ENCODE data around the gene GALNT1. TPM values are rescaled to one million over a fixed set of nuclear protein-coding genes. Genes with fewer than 3 reads are reported as not detected.

GALNT1 gene
- total and polyA plus RNA-seq, 11 donors: 9.6 to 69.0 (median 42.7) TPM

GRCh38 chr18:35633761-35634160, 52.2 kb downstream of the GALNT1 start:
- intact Hi-C loops (cut with DNase I): loop anchor here in 1 of 10 donors (10.0 kb wide), 1 partner anchor 49 kb away; the partner anchor contains the start of gene GALNT1

GRCh38 chr18:35634323-35634722, 52.8 kb downstream of the GALNT1 start:
- WGBS, 4 donors: 59 to 79% (median 66%) methylated on average over 5 of the region's 5 CpGs
- DNase-seq (no peak), ATAC-seq (no peak)
- Histone ChIP-seq H3K4me3 (no peak overlapping the region), H3K4me1 (peaks cover 0 to 17% (median 0%) of the 10 kb centered on the region in 12 donors), H3K36me3 (no peaks in the 10 kb centered on the region), H3K27ac (peak overlapping the region in 1 of 12 donors; percentile 11), H3K27me3 (no peaks in the 10 kb centered on the region), H3K9me3 (peaks cover 0 to 6% (median 0%) of the 10 kb centered on the region in 12 donors)
- TF ChIP-seq CTCF (IDR thresholded peaks at IDR 0.05) (no peak), POLR2A (IDR thresholded peaks at IDR 0.05) (no peak)
- intact Hi-C loops (cut with DNase I): loop anchor here in 1 of 10 donors (10.0 kb wide), 1 partner anchor 50 kb away; the partner anchor contains the start of gene GALNT1

More at GRCh38 chr18:35633761-35634160, 52.2 kb downstream of the GALNT1 start:
- DNase-seq (no peak), ATAC-seq (no peak)
- no peak for TF ChIP-seq CTCF (IDR thresholded peaks at IDR 0.05)
- no peak for TF ChIP-seq POLR2A (IDR thresholded peaks at IDR 0.05)
- H3K4me1 ChIP-seq: peaks cover 0 to 17% (median 0%) of the 10 kb centered on the region in 12 donors
- H3K4me3 ChIP-seq: no peak overlapping the region
- H3K9me3 ChIP-seq: peaks cover 0 to 6% (median 0%) of the 10 kb centered on the region in 12 donors
- peak overlapping the region in 1 of 12 donors; percentile 11 for H3K27ac ChIP-seq
- H3K36me3 ChIP-seq: no peaks in the 10 kb centered on the region
- H3K27me3 ChIP-seq: no peaks in the 10 kb centered on the region

DNA sequence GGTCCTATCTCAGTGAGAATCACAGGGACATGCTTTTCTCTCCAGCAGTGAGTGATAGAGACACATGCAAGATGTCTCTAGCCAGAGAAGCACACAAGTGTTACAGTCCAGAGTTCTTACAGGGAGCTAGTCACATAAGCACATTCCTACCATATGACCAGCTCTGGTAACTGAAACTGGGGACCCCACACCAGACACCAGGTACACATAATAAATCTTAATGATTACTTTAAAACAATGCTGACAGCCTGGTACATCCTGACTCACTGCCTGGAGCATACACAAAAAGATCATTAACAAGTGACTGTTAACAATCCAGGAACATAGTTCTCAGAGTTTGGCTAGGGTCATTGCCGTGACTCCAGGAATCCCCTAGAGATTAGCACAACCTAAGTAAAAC, 53.6 kb downstream of the GALNT1 start:
- peak overlapping the region in 1 of 12 donors; percentile 5 for H3K27ac ChIP-seq
- no peak for TF ChIP-seq CTCF (IDR thresholded peaks at IDR 0.05)
- no peak for TF ChIP-seq POLR2A (IDR thresholded peaks at IDR 0.05)
- no peak overlapping the region for H3K4me3 ChIP-seq
- peaks cover 0 to 6% (median 0%) of the 10 kb centered on the region in 12 donors for H3K9me3 ChIP-seq
- no peaks in the 10 kb centered on the region for H3K27me3 ChIP-seq
- 19 to 42% (median 31%) methylated on average over 1 of the region's 1 CpG for WGBS, 4 donors
- intact Hi-C loops (cut with DNase I): loop anchor here in 1 of 10 donors (10.0 kb wide), 1 partner anchor 50 kb away; the partner anchor contains the start of gene GALNT1
- no peak for DNase-seq
- H3K36me3 ChIP-seq: no peaks in the 10 kb centered on the region
- peak in 2 of 4 donors; percentile 20 to 31 for ATAC-seq
- H3K4me1 ChIP-seq: peaks cover 0 to 17% (median 0%) of the 10 kb centered on the region in 12 donors

GRCh38 chr18:35637227-35637626, 55.7 kb downstream of the GALNT1 start:
- H3K27me3 ChIP-seq: no peaks in the 10 kb centered on the region
- 93 to 98% (median 95%) methylated on average over 5 of the region's 5 CpGs for WGBS, 4 donors
- no peak overlapping the region for H3K27ac ChIP-seq
- TF ChIP-seq CTCF (IDR thresholded peaks at IDR 0.05): no peak
- TF ChIP-seq POLR2A (IDR thresholded peaks at IDR 0.05): no peak
- no peaks in the 10 kb centered on the region for H3K36me3 ChIP-seq
- intact Hi-C loops (cut with DNase I): loop anchor here in 1 of 10 donors (10.0 kb wide), 1 partner anchor 52 kb away; the partner anchor contains the start of gene GALNT1
- DNase-seq (no peak), ATAC-seq (no peak)
- peaks cover 0 to 17% (median 0%) of the 10 kb centered on the region in 12 donors for H3K4me1 ChIP-seq
- H3K4me3 ChIP-seq: no peak overlapping the region
- peaks cover 0 to 6% (median 0%) of the 10 kb centered on the region in 12 donors for H3K9me3 ChIP-seq
